ENCODE measurements around the gene KLHL42. TPM values are rescaled to one million over a fixed set of nuclear protein-coding genes. Genes with fewer than 3 reads are reported as not detected.

The KLHL42 gene
- total RNA-seq, 1 experiment from 2014 or later, result 23.7 TPM

- no peak overlapping the region for H3K4me2 ChIP-seq (ENCODE audit: low read depth, low read length, poor library complexity, severe bottlenecking)
- H3K36me3 ChIP-seq (ENCODE audit: insufficient read depth, low read length), result no peaks in the 10 kb centered on the region
- no peaks in the 10 kb centered on the region for H4K20me1 ChIP-seq (ENCODE audit: insufficient read depth, low read depth, low read length)
- no peak overlapping the region for H3K9ac ChIP-seq (ENCODE audit: low read length)
- DNase-seq, result no peak
- H3K27me3 ChIP-seq (ENCODE audit: low read length), result no peaks in the 10 kb centered on the region
- no peaks in the 10 kb centered on the region for H3K79me2 ChIP-seq (ENCODE audit: low read length)
- H3K4me1 ChIP-seq (ENCODE audit: low read length), result no peaks in the 10 kb centered on the region
- H2AFZ ChIP-seq (ENCODE audit: low read length), result no peak overlapping the region
- no peak overlapping the region for H3K4me3 ChIP-seq (ENCODE audit: low read length)
- no peaks in the 10 kb centered on the region for H3K9me2 ChIP-seq (replicated peaks; ENCODE audit: insufficient read depth, low read length)
- H3K27ac ChIP-seq (ENCODE audit: low read length), result no peak overlapping the region
- no peaks in the 10 kb centered on the region for H3K9me3 ChIP-seq (ENCODE audit: low read length)
Measured at GRCh38 chr12:27814851-27815591, 35.0 kb downstream of the KLHL42 start.

- Histone ChIP-seq H3K79me2 (ENCODE audit: low read length) (no peaks in the 10 kb centered on the region), H3K36me3 (ENCODE audit: insufficient read depth, low read length) (no peaks in the 10 kb centered on the region), H3K27ac (ENCODE audit: low read length) (no peak overlapping the region), H4K20me1 (ENCODE audit: insufficient read depth, low read depth, low read length) (no peaks in the 10 kb centered on the region), H3K4me1 (ENCODE audit: low read length) (peaks cover 14% of the 10 kb centered on the region), H3K4me2 (ENCODE audit: low read depth, low read length, poor library complexity, severe bottlenecking) (no peak overlapping the region), H3K9me2 (replicated peaks; ENCODE audit: insufficient read depth, low read length) (no peaks in the 10 kb centered on the region), H3K9me3 (ENCODE audit: low read length) (no peaks in the 10 kb centered on the region), H3K4me3 (ENCODE audit: low read length) (no peak overlapping the region), H3K9ac (ENCODE audit: low read length) (no peak overlapping the region), H2AFZ (ENCODE audit: low read length) (no peak overlapping the region), H3K27me3 (ENCODE audit: low read length) (no peaks in the 10 kb centered on the region)
- no peak for DNase-seq
Measured at GRCh38 chr12:27817766-27818165, 37.7 kb downstream of the KLHL42 start.

GRCh38 chr12:27818401-27818918 lies 38.4 kb downstream of the KLHL42 start:
- H3K36me3 ChIP-seq (ENCODE audit: insufficient read depth, low read length), result no peaks in the 10 kb centered on the region
- H3K27me3 ChIP-seq (ENCODE audit: low read length), result no peaks in the 10 kb centered on the region
- no peaks in the 10 kb centered on the region for H3K9me3 ChIP-seq (ENCODE audit: low read length)
- no peaks in the 10 kb centered on the region for H3K9me2 ChIP-seq (replicated peaks; ENCODE audit: insufficient read depth, low read length)
- H3K79me2 ChIP-seq (ENCODE audit: low read length), result no peaks in the 10 kb centered on the region
- H4K20me1 ChIP-seq (ENCODE audit: insufficient read depth, low read depth, low read length), result no peaks in the 10 kb centered on the region
- no peak overlapping the region for H3K9ac ChIP-seq (ENCODE audit: low read length)
- peaks cover 16% of the 10 kb centered on the region for H3K4me1 ChIP-seq (ENCODE audit: low read length)
- no peak overlapping the region for H3K4me3 ChIP-seq (ENCODE audit: low read length)
- no peak overlapping the region for H2AFZ ChIP-seq (ENCODE audit: low read length)
- DNase-seq, result no peak
- no peak overlapping the region for H3K27ac ChIP-seq (ENCODE audit: low read length)
- H3K4me2 ChIP-seq (ENCODE audit: low read depth, low read length, poor library complexity, severe bottlenecking), result no peak overlapping the region

- Histone ChIP-seq H2AFZ (ENCODE audit: low read length) (no peak overlapping the region), H3K27ac (ENCODE audit: low read length) (no peak overlapping the region), H3K9me2 (replicated peaks; ENCODE audit: insufficient read depth, low read length) (no peaks in the 10 kb centered on the region)
Measured at GRCh38 chr12:27820564-27820963, 40.5 kb downstream of the KLHL42 start.

GRCh38 chr12:27821259-27821973 lies 41.4 kb downstream of the KLHL42 start:
- H3K4me3 ChIP-seq (ENCODE audit: low read length), result peak overlapping the region; percentile 21; the same call in 1 of the 2 replicates
- peaks cover 29% of the 10 kb centered on the region for H3K4me1 ChIP-seq (ENCODE audit: low read length)
- H3K9me2 ChIP-seq (replicated peaks; ENCODE audit: insufficient read depth, low read length), result no peaks in the 10 kb centered on the region
- H3K9me3 ChIP-seq (ENCODE audit: low read length), result no peaks in the 10 kb centered on the region
- no peak overlapping the region for H3K27ac ChIP-seq (ENCODE audit: low read length)
- no peaks in the 10 kb centered on the region for H3K79me2 ChIP-seq (ENCODE audit: low read length)
- peak; percentile 90 for DNase-seq
- peak overlapping the region; percentile 51 for H3K4me2 ChIP-seq (ENCODE audit: low read depth, low read length, poor library complexity, severe bottlenecking)
- H2AFZ ChIP-seq (ENCODE audit: low read length), result no peak overlapping the region
- H3K9ac ChIP-seq (ENCODE audit: low read length), result 0 out of 2 replicates have a peak overlapping the region, but pooled peaks have one; percentile 12
- no peaks in the 10 kb centered on the region for H3K36me3 ChIP-seq (ENCODE audit: insufficient read depth, low read length)
- H3K27me3 ChIP-seq (ENCODE audit: low read length), result no peaks in the 10 kb centered on the region
- no peaks in the 10 kb centered on the region for H4K20me1 ChIP-seq (ENCODE audit: insufficient read depth, low read depth, low read length)

More at GRCh38 chr12:27820564-27820963, 40.5 kb downstream of the KLHL42 start:
- no peaks in the 10 kb centered on the region for H3K9me3 ChIP-seq (ENCODE audit: low read length)
- no peak overlapping the region for H3K4me3 ChIP-seq (ENCODE audit: low read length)
- peaks cover 29% of the 10 kb centered on the region for H3K4me1 ChIP-seq (ENCODE audit: low read length)
- H3K27me3 ChIP-seq (ENCODE audit: low read length), result no peaks in the 10 kb centered on the region
- H3K4me2 ChIP-seq (ENCODE audit: low read depth, low read length, poor library complexity, severe bottlenecking), result no peak overlapping the region
- H3K79me2 ChIP-seq (ENCODE audit: low read length), result no peaks in the 10 kb centered on the region
- no peaks in the 10 kb centered on the region for H3K36me3 ChIP-seq (ENCODE audit: insufficient read depth, low read length)
- no peaks in the 10 kb centered on the region for H4K20me1 ChIP-seq (ENCODE audit: insufficient read depth, low read depth, low read length)
- no peak for DNase-seq
- H3K9ac ChIP-seq (ENCODE audit: low read length), result no peak overlapping the region

GRCh38 chr12:27822076-27822712 lies 42.2 kb downstream of the KLHL42 start:
- H2AFZ ChIP-seq (ENCODE audit: low read length), result peak overlapping the region; percentile 25; the same call in 1 of the 2 replicates
- peak overlapping the region; percentile 21; the same call in 1 of the 2 replicates for H3K4me3 ChIP-seq (ENCODE audit: low read length)

GRCh38 chr12:27823038-27823437 lies 43.0 kb downstream of the KLHL42 start:
- no peak for DNase-seq
- Histone ChIP-seq H3K27me3 (ENCODE audit: low read length) (no peaks in the 10 kb centered on the region), H3K4me3 (ENCODE audit: low read length) (no peak overlapping the region), H3K9ac (ENCODE audit: low read length) (no peak overlapping the region), H3K4me2 (ENCODE audit: low read depth, low read length, poor library complexity, severe bottlenecking) (no peak overlapping the region), H3K9me3 (ENCODE audit: low read length) (no peaks in the 10 kb centered on the region), H3K79me2 (ENCODE audit: low read length) (no peaks in the 10 kb centered on the region), H3K36me3 (ENCODE audit: insufficient read depth, low read length) (no peaks in the 10 kb centered on the region), H3K4me1 (ENCODE audit: low read length) (peaks cover 29% of the 10 kb centered on the region), H3K27ac (ENCODE audit: low read length) (no peak overlapping the region), H2AFZ (ENCODE audit: low read length) (no peak overlapping the region), H3K9me2 (replicated peaks; ENCODE audit: insufficient read depth, low read length) (no peaks in the 10 kb centered on the region), H4K20me1 (ENCODE audit: insufficient read depth, low read depth, low read length) (no peaks in the 10 kb centered on the region)

More at GRCh38 chr12:27822076-27822712, 42.2 kb downstream of the KLHL42 start:
- Histone ChIP-seq H3K9me3 (ENCODE audit: low read length) (no peaks in the 10 kb centered on the region), H3K9me2 (replicated peaks; ENCODE audit: insufficient read depth, low read length) (no peaks in the 10 kb centered on the region), H3K9ac (ENCODE audit: low read length) (0 out of 2 replicates have a peak overlapping the region, but pooled peaks have one; percentile 12), H3K4me1 (ENCODE audit: low read length) (peaks cover 29% of the 10 kb centered on the region), H3K27ac (ENCODE audit: low read length) (no peak overlapping the region), H3K36me3 (ENCODE audit: insufficient read depth, low read length) (no peaks in the 10 kb centered on the region), H3K27me3 (ENCODE audit: low read length) (no peaks in the 10 kb centered on the region), H3K79me2 (ENCODE audit: low read length) (no peaks in the 10 kb centered on the region), H3K4me2 (ENCODE audit: low read depth, low read length, poor library complexity, severe bottlenecking) (peak overlapping the region; percentile 51), H4K20me1 (ENCODE audit: insufficient read depth, low read depth, low read length) (no peaks in the 10 kb centered on the region)
- peak; percentile 61 for DNase-seq
